Stimulated activated CD4-positive, alpha-beta T cell treated with anti-CD3 and anti-CD28 coated beads, TNF-alpha, amount 100 ng/mL, for 4 hours (primary cell): ENCODE data around the gene KLHL17.

Experiments
- DNase-seq, 3 experiments: peaks; one replicate each; pipeline ENCODE4 v3.0.0-alpha.2; 2020; ENCODE audit warnings: low read depth in 3 of 3

The KLHL17 gene

GRCh38 chr1:923131-923990 lies 37.0 kb upstream of the KLHL17 start, which contains the start of gene SAMD11:
Gene SAMD11 (plus strand): TSS chr1:923923. CDS start chr1:924432, 509 bp downstream.
- peak in 2 of 3 experiments; percentile 35 to 37 for DNase-seq

GRCh38 chr1:923991-924655 lies 36.3 kb upstream of the KLHL17 start:
- no peak for DNase-seq

GRCh38 chr1:924656-925560 lies 35.5 kb upstream of the KLHL17 start:
- no peak for DNase-seq

- no peak for DNase-seq
Measured at GRCh38 chr1:925561-926421, 34.6 kb upstream of the KLHL17 start.

GRCh38 chr1:927234-927633 lies 33.1 kb upstream of the KLHL17 start:
- DNase-seq, result no peak

- no peak for DNase-seq
Measured at GRCh38 chr1:927748-928147, 32.6 kb upstream of the KLHL17 start.

- no peak for DNase-seq
Measured at GRCh38 chr1:928825-929661, 31.3 kb upstream of the KLHL17 start.

GRCh38 chr1:929712-930632 lies 30.4 kb upstream of the KLHL17 start:
- DNase-seq, result no peak

GRCh38 chr1:930633-931138 lies 29.7 kb upstream of the KLHL17 start:
- DNase-seq, result no peak

- DNase-seq, result no peak
Measured at GRCh38 chr1:931380-932172, 28.8 kb upstream of the KLHL17 start.

GRCh38 chr1:932173-932510 lies 28.2 kb upstream of the KLHL17 start:
- no peak for DNase-seq

GRCh38 chr1:932776-933602 lies 27.4 kb upstream of the KLHL17 start:
- no peak for DNase-seq

GRCh38 chr1:933603-933940 lies 26.8 kb upstream of the KLHL17 start:
- no peak for DNase-seq

- DNase-seq, result no peak
Measured at GRCh38 chr1:934991-935750, 25.2 kb upstream of the KLHL17 start.

GRCh38 chr1:935751-936231 lies 24.6 kb upstream of the KLHL17 start:
- DNase-seq, result no peak
